Mononuclear cell (primary cell): ENCODE data around the gene RNF217. TPM values are rescaled to one million over a fixed set of nuclear protein-coding genes. Genes with fewer than 3 reads are reported as not detected.
"Not testable (repeated sequence)": the region's sequence is repeated elsewhere in the genome, so short reads cannot be mapped to it uniquely, and the experiment has no call there.

Experiments
- H3K27me3 ChIP-seq: 2 replicates; pipeline ENCODE4 v1.6.0; 2011; ENCODE audit warnings: low read length, control low read depth; ENCODE audit not compliant: insufficient read depth
- H3K4me1 ChIP-seq: 2 replicates; pipeline ENCODE4 v1.5.1; 2011; ENCODE audit warnings: mild to moderate bottlenecking, low read length, control low read depth; ENCODE audit not compliant: insufficient read depth
- H3K4me3 ChIP-seq: 2 replicates; pipeline ENCODE4 v1.5.1; 2011; ENCODE audit warnings: mild to moderate bottlenecking, low read length, moderate library complexity
- H3K9me3 ChIP-seq: 2 replicates; pipeline ENCODE4 v1.5.1; 2011; ENCODE audit warnings: low read depth, mild to moderate bottlenecking, control low read depth, low read length
- total RNA-seq: library from RNA; depleted of rRNA; stranded (reverse); fragments of >200 nt; gene quantifications from one replicate; pipeline ENCODE4 v1.2.3, GENCODE V29; 2012

RNF217 gene
- total RNA-seq, 1 donor: 2.0 TPM

- Histone ChIP-seq H3K4me1 (no peaks in the 10 kb centered on the region), H3K9me3 (no peaks in the 10 kb centered on the region), H3K27me3 (no peaks in the 10 kb centered on the region), H3K4me3 (no peak overlapping the region)
These were observed 110.8 kb downstream of the RNF217 start for GRCh38 chr6:125073071-125073470.

- Histone ChIP-seq H3K27me3 (no peaks in the 10 kb centered on the region), H3K4me3 (no peak overlapping the region), H3K9me3 (no peaks in the 10 kb centered on the region)
These were observed 111.9 kb downstream of the RNF217 start for GRCh38 chr6:125074120-125074519.

GRCh38 chr6:125075073-125075472, 112.8 kb downstream of the RNF217 start:
- not testable (repeated sequence) for H3K4me1 ChIP-seq, H3K27me3 ChIP-seq, H3K9me3 ChIP-seq, H3K4me3 ChIP-seq

More at GRCh38 chr6:125074120-125074519, 111.9 kb downstream of the RNF217 start:
- no peaks in the 10 kb centered on the region for H3K4me1 ChIP-seq

- no peak overlapping the region for H3K4me3 ChIP-seq
These were observed 113.7 kb downstream of the RNF217 start for GRCh38 chr6:125075741-125076481.

GRCh38 chr6:125076482-125076742, 114.2 kb downstream of the RNF217 start:
- Histone ChIP-seq H3K4me1 (no peaks in the 10 kb centered on the region), H3K27me3 (no peaks in the 10 kb centered on the region), H3K9me3 (no peaks in the 10 kb centered on the region), H3K4me3 (no peak overlapping the region)

More at GRCh38 chr6:125075741-125076481, 113.7 kb downstream of the RNF217 start:
- Histone ChIP-seq H3K4me1 (no peaks in the 10 kb centered on the region), H3K27me3 (no peaks in the 10 kb centered on the region), H3K9me3 (no peaks in the 10 kb centered on the region)

GRCh38 chr6:125077453-125077852, 115.2 kb downstream of the RNF217 start:
- Histone ChIP-seq H3K4me1 (no peaks in the 10 kb centered on the region), H3K9me3 (no peaks in the 10 kb centered on the region), H3K4me3 (no peak overlapping the region), H3K27me3 (no peaks in the 10 kb centered on the region)

GRCh38 chr6:125078602-125079321, 116.5 kb downstream of the RNF217 start:
- Histone ChIP-seq H3K4me1 (no peaks in the 10 kb centered on the region), H3K9me3 (no peaks in the 10 kb centered on the region)

GRCh38 chr6:125082908-125083683, 120.9 kb downstream of the RNF217 start:
- Histone ChIP-seq H3K4me1 (no peaks in the 10 kb centered on the region), H3K27me3 (no peaks in the 10 kb centered on the region), H3K4me3 (no peak overlapping the region), H3K9me3 (no peaks in the 10 kb centered on the region)

More at GRCh38 chr6:125078602-125079321, 116.5 kb downstream of the RNF217 start:
- H3K4me3 ChIP-seq: no peak overlapping the region
- H3K27me3 ChIP-seq: no peaks in the 10 kb centered on the region

- Histone ChIP-seq H3K4me3 (no peak overlapping the region), H3K4me1 (no peaks in the 10 kb centered on the region), H3K27me3 (no peaks in the 10 kb centered on the region), H3K9me3 (no peaks in the 10 kb centered on the region)
These were observed 121.4 kb downstream of the RNF217 start for GRCh38 chr6:125083684-125083990.

- Histone ChIP-seq H3K4me3 (no peak overlapping the region), H3K4me1 (no peaks in the 10 kb centered on the region), H3K27me3 (no peaks in the 10 kb centered on the region), H3K9me3 (no peaks in the 10 kb centered on the region)
These were observed 124.5 kb downstream of the RNF217 start for GRCh38 chr6:125086716-125087115.

- no peak overlapping the region for H3K4me3 ChIP-seq
- no peaks in the 10 kb centered on the region for H3K9me3 ChIP-seq
- no peaks in the 10 kb centered on the region for H3K4me1 ChIP-seq
- H3K27me3 ChIP-seq: no peaks in the 10 kb centered on the region
These were observed 126.7 kb downstream of the RNF217 start for GRCh38 chr6:125088963-125089362.

GRCh38 chr6:125094563-125094962, 132.3 kb downstream of the RNF217 start:
- H3K4me3 ChIP-seq: no peak overlapping the region
- peaks cover 5% of the 10 kb centered on the region for H3K27me3 ChIP-seq
- H3K4me1 ChIP-seq: peaks cover under 1% of the 10 kb centered on the region
- no peaks in the 10 kb centered on the region for H3K9me3 ChIP-seq

GRCh38 chr6:125095580-125096301, 133.5 kb downstream of the RNF217 start:
- Histone ChIP-seq H3K9me3 (no peaks in the 10 kb centered on the region), H3K27me3 (peaks cover 5% of the 10 kb centered on the region), H3K4me3 (no peak overlapping the region), H3K4me1 (peaks cover 4% of the 10 kb centered on the region)

GRCh38 chr6:125097186-125097585, 134.9 kb downstream of the RNF217 start:
- Histone ChIP-seq H3K27me3 (peaks cover 5% of the 10 kb centered on the region), H3K4me3 (no peak overlapping the region), H3K4me1 (peaks cover 4% of the 10 kb centered on the region), H3K9me3 (no peaks in the 10 kb centered on the region)

- H3K9me3 ChIP-seq: no peaks in the 10 kb centered on the region
- H3K4me1 ChIP-seq: peaks cover 4% of the 10 kb centered on the region
These were observed 136.0 kb downstream of the RNF217 start for GRCh38 chr6:125098253-125098652.

More at GRCh38 chr6:125098253-125098652, 136.0 kb downstream of the RNF217 start:
- Histone ChIP-seq H3K27me3 (peaks cover 5% of the 10 kb centered on the region), H3K4me3 (no peak overlapping the region)
